ENCODE data around the gene SMCP.

SMCP gene

GRCh38 chr1:152884966-152885624, 7.0 kb downstream of the SMCP start:
- no peak overlapping the region for H3K4me3 ChIP-seq (replicated peaks; ENCODE audit: low read depth, low read length)
- DNase-seq (ENCODE audit: extremely low read depth, low read depth) = no peak
- no peak for TF ChIP-seq CTCF (IDR thresholded peaks at IDR 0.05; ENCODE audit: low read depth, low read length, missing control alignments)

- TF ChIP-seq CTCF (IDR thresholded peaks at IDR 0.05; ENCODE audit: low read depth, low read length, missing control alignments) = no peak
- no peak overlapping the region for H3K4me3 ChIP-seq (replicated peaks; ENCODE audit: low read depth, low read length)
- no peak for DNase-seq (ENCODE audit: extremely low read depth, low read depth)
These were observed 8.0 kb downstream of the SMCP start for GRCh38 chr1:152886085-152886484.

- no peak for DNase-seq (ENCODE audit: extremely low read depth, low read depth)
- no peak for TF ChIP-seq CTCF (IDR thresholded peaks at IDR 0.05; ENCODE audit: low read depth, low read length, missing control alignments)
- no peak overlapping the region for H3K4me3 ChIP-seq (replicated peaks; ENCODE audit: low read depth, low read length)
These were observed 8.8 kb downstream of the SMCP start for GRCh38 chr1:152886758-152887409.

GRCh38 chr1:152888126-152888525, 10.0 kb downstream of the SMCP start:
- DNase-seq (ENCODE audit: extremely low read depth, low read depth) = no peak
- no peak for TF ChIP-seq CTCF (IDR thresholded peaks at IDR 0.05; ENCODE audit: low read depth, low read length, missing control alignments)

GRCh38 chr1:152899027-152899426, 20.9 kb downstream of the SMCP start:
- H3K4me3 ChIP-seq (replicated peaks; ENCODE audit: low read depth, low read length) = no peak overlapping the region
- DNase-seq (ENCODE audit: extremely low read depth, low read depth) = no peak
- TF ChIP-seq CTCF (IDR thresholded peaks at IDR 0.05; ENCODE audit: low read depth, low read length, missing control alignments) = no peak

More at GRCh38 chr1:152888126-152888525, 10.0 kb downstream of the SMCP start:
- H3K4me3 ChIP-seq (replicated peaks; ENCODE audit: low read depth, low read length) = no peak overlapping the region

GRCh38 chr1:152899883-152900282, 21.8 kb downstream of the SMCP start:
- no peak for DNase-seq (ENCODE audit: extremely low read depth, low read depth)
- no peak overlapping the region for H3K4me3 ChIP-seq (replicated peaks; ENCODE audit: low read depth, low read length)
- TF ChIP-seq CTCF (IDR thresholded peaks at IDR 0.05; ENCODE audit: low read depth, low read length, missing control alignments) = no peak

All from HFF-Myc (cell line).